ENCODE data around the gene CDC42BPG.

Gene CDC42BPG

GRCh38 chr11:64844330-64845128, at the start of gene CDC42BPG:
CDC42BPG (minus strand) TSS chr11:64844653; CDS start chr11:64844569, 84 bp downstream.
- H3K27me3 ChIP-seq (ENCODE audit: insufficient read depth, low read depth): no peaks in the 10 kb centered on the region
- peak within 1 kb of the TSS; percentile 52; the same call in 1 of the 2 replicates for H2AFZ ChIP-seq (ENCODE audit: low read depth)
- no peak within 1 kb of the TSS; the same call in 1 of the 2 replicates for H3K9ac ChIP-seq
- TF ChIP-seq CTCF (conservative IDR thresholded peaks at IDR 0.05; ENCODE audit: low read depth, low read length): peak; percentile 57
- H4K20me1 ChIP-seq (ENCODE audit: insufficient read depth): no peaks in the 10 kb centered on the region
- no peaks in the 10 kb centered on the region for H3K36me3 ChIP-seq (ENCODE audit: insufficient read depth)
- H3K4me1 ChIP-seq (ENCODE audit: low read depth, poor library complexity, severe bottlenecking): peaks cover 28% of the 10 kb centered on the region
- no peak within 1 kb of the TSS for H3K27ac ChIP-seq
- H3K79me2 ChIP-seq (ENCODE audit: insufficient read depth, low read depth): no peaks in the 10 kb centered on the region
- H3K4me3 ChIP-seq (IDR thresholded peaks at IDR 0.05; ENCODE audit: insufficient read depth, low read depth, low read length): no peak within 1 kb of the TSS
- peak within 1 kb of the TSS; percentile 42 for H3K4me2 ChIP-seq

- Histone ChIP-seq H2AFZ (ENCODE audit: low read depth) (no peak overlapping the region), H3K79me2 (ENCODE audit: insufficient read depth, low read depth) (no peaks in the 10 kb centered on the region), H3K4me2 (no peak overlapping the region), H3K36me3 (ENCODE audit: insufficient read depth) (no peaks in the 10 kb centered on the region), H3K27me3 (ENCODE audit: insufficient read depth, low read depth) (no peaks in the 10 kb centered on the region), H4K20me1 (ENCODE audit: insufficient read depth) (no peaks in the 10 kb centered on the region), H3K27ac (no peak overlapping the region), H3K4me3 (IDR thresholded peaks at IDR 0.05; ENCODE audit: insufficient read depth, low read depth, low read length) (no peak overlapping the region), H3K9ac (no peak overlapping the region), H3K4me1 (ENCODE audit: low read depth, poor library complexity, severe bottlenecking) (peaks cover 5% of the 10 kb centered on the region)
- TF ChIP-seq CTCF (conservative IDR thresholded peaks at IDR 0.05; ENCODE audit: low read depth, low read length): no peak
Measured at GRCh38 chr11:64893194-64894069, 49.0 kb upstream of the CDC42BPG start.

- Histone ChIP-seq H3K4me1 (ENCODE audit: low read depth, poor library complexity, severe bottlenecking) (peaks cover 10% of the 10 kb centered on the region), H3K4me3 (IDR thresholded peaks at IDR 0.05; ENCODE audit: insufficient read depth, low read depth, low read length) (no peak overlapping the region), H3K79me2 (ENCODE audit: insufficient read depth, low read depth) (no peaks in the 10 kb centered on the region), H3K9ac (no peak overlapping the region), H3K27me3 (ENCODE audit: insufficient read depth, low read depth) (no peaks in the 10 kb centered on the region), H3K4me2 (no peak overlapping the region), H4K20me1 (ENCODE audit: insufficient read depth) (no peaks in the 10 kb centered on the region), H3K36me3 (ENCODE audit: insufficient read depth) (no peaks in the 10 kb centered on the region), H3K27ac (no peak overlapping the region), H2AFZ (ENCODE audit: low read depth) (no peak overlapping the region)
- TF ChIP-seq CTCF (conservative IDR thresholded peaks at IDR 0.05; ENCODE audit: low read depth, low read length): no peak
Measured at GRCh38 chr11:64892838-64893193, 48.4 kb upstream of the CDC42BPG start.

- Histone ChIP-seq H3K4me2 (no peak overlapping the region), H4K20me1 (ENCODE audit: insufficient read depth) (no peaks in the 10 kb centered on the region), H3K9ac (no peak overlapping the region), H3K27me3 (ENCODE audit: insufficient read depth, low read depth) (no peaks in the 10 kb centered on the region), H3K4me1 (ENCODE audit: low read depth, poor library complexity, severe bottlenecking) (peaks cover 11% of the 10 kb centered on the region), H3K4me3 (IDR thresholded peaks at IDR 0.05; ENCODE audit: insufficient read depth, low read depth, low read length) (no peak overlapping the region), H3K27ac (no peak overlapping the region), H3K36me3 (ENCODE audit: insufficient read depth) (no peaks in the 10 kb centered on the region), H3K79me2 (ENCODE audit: insufficient read depth, low read depth) (no peaks in the 10 kb centered on the region), H2AFZ (ENCODE audit: low read depth) (no peak overlapping the region)
- no peak for TF ChIP-seq CTCF (conservative IDR thresholded peaks at IDR 0.05; ENCODE audit: low read depth, low read length)
Measured at GRCh38 chr11:64892411-64892831, 48.0 kb upstream of the CDC42BPG start.

All from KMS-11 (cell line).